Measurements from ENCODE around the gene CTDSPL.

CTDSPL gene

GRCh38 chr3:37993820-37994638, 132.3 kb downstream of the CTDSPL start:
- peak; percentile 55 to 96 (median 72) for DNase-seq
- intact Hi-C loops (cut with DNase I) = no loop called here

- intact Hi-C loops (cut with DNase I) = no loop called here
- DNase-seq = no peak
Observed at GRCh38 chr3:37994639-37994972, 132.9 kb downstream of the CTDSPL start.

- intact Hi-C loops (cut with DNase I) = no loop called here
- DNase-seq = peak in 1 of 10 donors; percentile 27
Observed at GRCh38 chr3:37995652-37996641, 134.3 kb downstream of the CTDSPL start.

GRCh38 chr3:37996785-37997301, 135.2 kb downstream of the CTDSPL start:
- peak in 6 of 10 donors; percentile 49 to 79 (median 61) for DNase-seq
- intact Hi-C loops (cut with DNase I) = no loop called here

- intact Hi-C loops (cut with DNase I) = no loop called here
- peak in 1 of 10 donors; percentile 52 for DNase-seq
Observed at GRCh38 chr3:37997342-37997741, 135.7 kb downstream of the CTDSPL start.

- peak in 2 of 10 donors; percentile 53 to 72 for DNase-seq
- intact Hi-C loops (cut with DNase I) = no loop called here
Observed at GRCh38 chr3:37997791-37998370, 136.2 kb downstream of the CTDSPL start.

GRCh38 chr3:37999836-38000235, 138.2 kb downstream of the CTDSPL start:
- intact Hi-C loops (cut with DNase I) = loop anchor here (10.0 kb wide), 1 partner anchor 165 kb away; the partner anchor contains the start of gene OXSR1
- DNase-seq = peak in 1 of 10 donors; percentile 57

- peak in 1 of 10 donors; percentile 27 for DNase-seq
- intact Hi-C loops (cut with DNase I) = loop anchor here (10.0 kb wide), 1 partner anchor 164 kb away; the partner anchor contains the start of gene OXSR1
Observed at GRCh38 chr3:38000242-38000916, 138.7 kb downstream of the CTDSPL start.

GRCh38 chr3:38000965-38001455, 139.3 kb downstream of the CTDSPL start:
- DNase-seq = peak in 3 of 10 donors; percentile 48 to 84 (median 67)
- intact Hi-C loops (cut with DNase I) = loop anchor here (10.0 kb wide), 1 partner anchor 164 kb away; the partner anchor contains the start of gene OXSR1

- peak in 2 of 10 donors; percentile 55 to 78 for DNase-seq
- intact Hi-C loops (cut with DNase I) = loop anchor here (10.0 kb wide), 1 partner anchor 163 kb away; the partner anchor contains the start of gene OXSR1
Observed at GRCh38 chr3:38001456-38002081, 139.9 kb downstream of the CTDSPL start.

GRCh38 chr3:38002291-38002876, 140.7 kb downstream of the CTDSPL start:
- DNase-seq = peak in 2 of 10 donors; percentile 73 to 79
- intact Hi-C loops (cut with DNase I) = loop anchor here (10.0 kb wide), 1 partner anchor 162 kb away; the partner anchor contains the start of gene OXSR1

- DNase-seq = peak in 2 of 10 donors; percentile 68 to 77
- intact Hi-C loops (cut with DNase I) = loop anchor here (1.0 to 10.0 kb wide), 3 partner anchors 28 to 162 kb away; partner anchors contain the start of gene OXSR1
Observed at GRCh38 chr3:38002940-38003339, 141.3 kb downstream of the CTDSPL start.

GRCh38 chr3:38003371-38003816, 141.7 kb downstream of the CTDSPL start:
- DNase-seq = peak; percentile 63 to 97 (median 79)
- intact Hi-C loops (cut with DNase I) = loop anchor here (1.0 to 10.0 kb wide), 3 partner anchors 28 to 161 kb away; partner anchors contain the start of gene OXSR1

GRCh38 chr3:38003817-38004414, 142.2 kb downstream of the CTDSPL start:
- DNase-seq = peak in 3 of 10 donors; percentile 66 to 83 (median 83)
- intact Hi-C loops (cut with DNase I) = loop anchor here (1.0 to 10.0 kb wide), 3 partner anchors 29 to 161 kb away; partner anchors contain the start of gene OXSR1

GRCh38 chr3:38004415-38005075, 142.9 kb downstream of the CTDSPL start:
- intact Hi-C loops (cut with DNase I) = loop anchor here (10.0 kb wide), 1 partner anchor 160 kb away; the partner anchor contains the start of gene OXSR1
- peak; percentile 64 to 96 (median 84) for DNase-seq

GRCh38 chr3:38005076-38006020, 143.7 kb downstream of the CTDSPL start:
- intact Hi-C loops (cut with DNase I) = loop anchor here (10.0 kb wide), 1 partner anchor 159 kb away; the partner anchor contains the start of gene OXSR1

More at GRCh38 chr3:38005076-38006020, 143.7 kb downstream of the CTDSPL start:
- DNase-seq = peak; percentile 82 to 98 (median 90)

Measured in posterior cingulate gyrus (tissue), 11 donors.